D721Med (cell line): ENCODE data around the gene CEACAM5.

Experiments
- DNase-seq: peaks from one replicate; pipeline ENCODE4 v3.0.0; 2011; ENCODE audit warnings: low spot score; ENCODE audit not compliant: insufficient read length
- FAIRE-seq: peaks from 2 replicates; lab custom pipeline; 2011; peaks lifted over from hg19 to GRCh38; lab: Jason Lieb, UNC
- TF ChIP-seq, protein P1 (sequence below): IDR thresholded peaks from 2 replicates; pipeline ENCODE4 v1.5.1; 2012; ENCODE audit warnings: mild to moderate bottlenecking, control low read depth; ENCODE audit not compliant: insufficient read depth; ENCODE audit errors: missing control alignments

The CEACAM5 gene

GRCh38 chr19:41688098-41688497, 20.3 kb upstream of the CEACAM5 start, which contains the start of gene CEACAM7:
TSS of gene CEACAM7 (minus strand) at chr19:41688270. CDS start at chr19:41688165, 105 bp downstream.
- DNase-seq (no peak), FAIRE-seq (no peak)
- TF ChIP-seq, protein P1, sequence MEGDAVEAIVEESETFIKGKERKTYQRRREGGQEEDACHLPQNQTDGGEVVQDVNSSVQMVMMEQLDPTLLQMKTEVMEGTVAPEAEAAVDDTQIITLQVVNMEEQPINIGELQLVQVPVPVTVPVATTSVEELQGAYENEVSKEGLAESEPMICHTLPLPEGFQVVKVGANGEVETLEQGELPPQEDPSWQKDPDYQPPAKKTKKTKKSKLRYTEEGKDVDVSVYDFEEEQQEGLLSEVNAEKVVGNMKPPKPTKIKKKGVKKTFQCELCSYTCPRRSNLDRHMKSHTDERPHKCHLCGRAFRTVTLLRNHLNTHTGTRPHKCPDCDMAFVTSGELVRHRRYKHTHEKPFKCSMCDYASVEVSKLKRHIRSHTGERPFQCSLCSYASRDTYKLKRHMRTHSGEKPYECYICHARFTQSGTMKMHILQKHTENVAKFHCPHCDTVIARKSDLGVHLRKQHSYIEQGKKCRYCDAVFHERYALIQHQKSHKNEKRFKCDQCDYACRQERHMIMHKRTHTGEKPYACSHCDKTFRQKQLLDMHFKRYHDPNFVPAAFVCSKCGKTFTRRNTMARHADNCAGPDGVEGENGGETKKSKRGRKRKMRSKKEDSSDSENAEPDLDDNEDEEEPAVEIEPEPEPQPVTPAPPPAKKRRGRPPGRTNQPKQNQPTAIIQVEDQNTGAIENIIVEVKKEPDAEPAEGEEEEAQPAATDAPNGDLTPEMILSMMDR: no peak

GRCh38 chr19:41688687-41689086, 19.7 kb upstream of the CEACAM5 start:
- DNase-seq: no peak
- TF ChIP-seq, protein P1: no peak
- no peak for FAIRE-seq

DNA sequence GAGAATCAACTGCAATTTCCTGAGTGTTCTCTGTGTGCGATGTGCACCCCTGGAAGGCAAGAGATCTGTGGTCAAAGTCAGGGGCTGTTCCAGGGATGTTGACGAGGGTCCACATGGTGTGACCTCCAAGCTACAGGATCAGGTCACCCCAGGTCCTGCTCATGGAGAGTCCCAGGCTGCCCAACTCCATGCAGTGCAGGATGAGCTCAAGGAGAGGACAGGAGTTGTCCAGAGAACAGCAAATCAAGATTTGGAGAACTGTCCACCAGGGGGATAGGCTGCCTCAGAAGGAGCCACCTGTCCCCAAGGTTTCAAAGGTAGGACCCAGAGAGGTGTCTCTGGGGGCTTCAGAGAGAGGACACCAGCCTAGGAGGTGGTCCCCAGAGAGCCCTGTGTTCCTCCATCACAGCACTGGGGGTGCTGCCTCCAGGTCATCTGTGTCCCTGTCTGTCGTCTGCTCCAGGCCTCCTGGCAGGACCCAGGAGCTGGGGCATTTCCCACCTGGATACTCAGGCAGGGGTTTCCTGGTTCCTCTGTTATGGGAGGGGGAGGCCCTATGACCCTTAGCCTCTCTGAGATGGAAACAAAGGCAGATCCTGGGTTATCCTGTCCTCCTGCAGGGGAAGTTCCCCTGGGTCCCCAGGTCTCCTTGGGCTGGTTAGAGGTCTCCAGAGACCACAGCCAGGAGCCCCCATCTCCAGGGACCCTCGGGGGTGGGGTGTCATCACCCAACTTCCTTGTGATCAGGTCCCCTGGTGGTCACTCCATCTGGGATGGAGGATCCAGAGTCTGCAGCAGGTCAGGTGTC, 18.2 kb upstream of the CEACAM5 start:
- FAIRE-seq: no peak
- TF ChIP-seq, protein P1: no peak

DNA sequence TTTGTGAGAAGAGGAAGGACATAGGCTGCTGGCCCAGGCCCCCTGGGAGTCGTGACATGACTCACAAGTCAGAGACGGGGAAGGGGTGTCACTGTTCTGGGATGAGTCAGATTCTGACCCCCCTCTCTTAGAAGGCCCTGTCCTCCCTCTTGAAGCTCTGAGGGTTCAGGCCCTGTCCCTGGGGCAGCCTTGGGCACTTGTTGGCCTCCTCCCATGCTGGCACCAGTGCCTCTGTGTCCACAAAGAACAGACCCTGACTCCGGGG, 17.7 kb upstream of the CEACAM5 start:
- TF ChIP-seq, protein P1: no peak
- FAIRE-seq (no peak), DNase-seq (no peak)

More for the DNA sequence above, 18.2 kb upstream of the CEACAM5 start:
- DNase-seq: no peak

- no peak for FAIRE-seq
- no peak for DNase-seq
- TF ChIP-seq, protein P1: peak; percentile 52
Observed at GRCh38 chr19:41691268-41691970, 17.0 kb upstream of the CEACAM5 start.

GRCh38 chr19:41694196-41694595, 14.2 kb upstream of the CEACAM5 start:
- TF ChIP-seq, protein P1: no peak
- DNase-seq: no peak
- no peak for FAIRE-seq
